ENCODE data around the gene ENTPD8.

GRCh38 chr9:137385061-137385655 lies 56.0 kb downstream of the ENTPD8 start:
- TF ChIP-seq CTCF (IDR thresholded peaks at IDR 0.05): no peak
- no peak for TF ChIP-seq POLR2A (IDR thresholded peaks at IDR 0.05)
- no peak for TF ChIP-seq POLR2AphosphoS5 (IDR thresholded peaks at IDR 0.05)
- no peak for TF ChIP-seq EP300 (IDR thresholded peaks at IDR 0.05)

Measured in sigmoid colon (tissue), 4 donors.